GM19099 (cell line): ENCODE results near the gene CELSR1.

ENCODE experiments used
- POLR2A ChIP-seq: IDR thresholded peaks from 3 replicates; pipeline ENCODE4 v1.6.1; 2011; ENCODE audit warnings: low read depth; ENCODE audit not compliant: insufficient read length; ENCODE audit errors: extremely low read depth

The CELSR1 gene

DNA sequence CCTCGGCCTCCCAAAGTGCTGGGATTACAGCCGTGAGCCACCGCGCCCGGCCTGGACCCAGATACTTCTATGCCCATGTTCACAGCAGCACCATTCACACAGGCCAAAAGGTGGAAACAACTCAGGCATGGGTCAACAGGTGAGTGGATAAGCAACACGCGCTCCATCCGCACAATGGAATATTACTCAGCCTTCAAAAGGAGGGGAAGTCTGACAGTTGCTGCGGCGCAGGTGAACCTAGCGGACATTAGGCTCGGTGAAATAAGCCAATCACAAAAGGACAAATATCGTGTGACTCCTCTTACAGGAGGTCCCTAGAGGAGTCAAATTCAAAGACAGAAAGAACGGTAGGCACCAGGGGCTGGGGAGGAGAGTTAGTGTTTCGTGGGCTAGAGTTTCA lies 154.9 kb downstream of the CELSR1 start:
- TF ChIP-seq POLR2A = no peak

DNA sequence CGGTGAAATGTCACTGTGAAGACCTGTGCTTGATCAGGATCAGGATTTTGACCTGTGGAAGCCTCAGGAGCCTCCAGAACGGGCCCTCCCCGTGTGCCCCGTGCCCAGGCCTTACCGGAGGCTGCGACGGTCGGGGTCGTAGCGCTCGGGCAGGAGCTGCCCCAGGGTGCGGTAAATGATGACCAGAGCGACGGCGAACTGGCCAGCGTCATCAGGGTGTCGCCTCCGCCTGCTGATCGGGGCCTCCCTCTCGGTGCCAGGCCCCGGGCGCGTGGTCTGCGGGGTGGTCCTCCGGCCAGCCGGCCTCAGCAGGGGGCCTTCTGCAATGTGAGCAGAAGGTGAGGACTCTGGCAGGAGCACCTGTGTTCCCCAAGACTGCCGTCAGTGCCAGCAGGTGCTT lies 155.7 kb downstream of the CELSR1 start:
- TF ChIP-seq POLR2A = no peak

DNA sequence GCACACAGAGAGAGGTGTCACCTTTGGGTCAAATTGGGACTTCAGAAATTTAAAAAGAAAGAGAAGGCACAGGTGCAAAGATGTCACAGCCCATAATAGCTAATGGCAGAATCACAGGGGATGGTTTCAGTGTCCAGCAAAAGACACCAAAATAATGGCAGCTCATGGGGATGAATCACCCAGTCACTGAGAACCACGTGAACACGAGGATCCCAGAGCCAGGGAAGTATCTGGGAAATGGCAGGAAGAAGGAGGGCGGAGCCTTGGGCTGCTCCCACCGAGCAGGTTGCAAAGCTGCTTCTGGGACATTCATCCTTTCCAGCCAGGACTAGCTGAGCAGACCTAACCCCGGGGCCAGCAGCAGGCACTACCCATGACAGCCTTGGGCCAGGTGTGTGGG lies 156.3 kb downstream of the CELSR1 start:
- TF ChIP-seq POLR2A = no peak

DNA sequence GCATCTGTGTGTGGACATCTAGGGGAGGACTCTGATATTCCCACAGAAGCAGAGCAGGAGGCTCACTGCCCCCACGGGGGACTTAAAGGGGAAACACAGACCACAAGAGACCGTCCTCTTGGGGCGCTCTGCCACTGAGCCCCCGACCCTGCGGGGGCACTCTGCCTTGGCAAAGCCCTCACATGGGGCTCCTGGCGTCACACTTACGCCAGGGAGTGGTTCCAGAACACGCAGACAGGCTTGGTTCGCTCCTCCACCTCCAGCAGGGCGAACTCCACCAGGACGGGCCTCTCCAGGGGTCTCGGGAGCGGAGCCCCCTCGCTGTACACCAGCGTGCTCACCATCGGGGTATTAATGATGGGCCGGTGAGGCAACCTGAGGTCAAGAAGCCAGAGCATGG lies 156.8 kb downstream of the CELSR1 start:
- no peak for TF ChIP-seq POLR2A

DNA sequence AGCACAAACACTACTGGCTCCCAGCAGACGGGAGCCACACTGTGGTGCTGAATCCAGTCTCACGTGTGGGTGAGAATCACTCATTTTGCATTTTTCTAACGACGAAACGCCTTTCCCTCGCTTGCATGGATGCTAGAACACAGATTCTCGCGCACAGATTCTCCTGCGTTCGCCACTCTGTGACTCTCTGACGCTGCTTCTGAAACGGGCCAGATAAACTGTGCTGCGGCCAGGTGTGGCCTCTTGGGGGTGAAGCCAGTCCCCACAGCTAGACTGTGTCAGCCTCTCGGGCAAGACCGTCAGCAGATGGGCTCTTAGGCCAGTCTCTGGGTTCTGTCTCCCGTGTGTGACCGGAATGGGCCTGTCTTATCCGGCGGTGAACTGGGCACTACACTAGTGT lies 157.4 kb downstream of the CELSR1 start:
- TF ChIP-seq POLR2A = no peak

GRCh38 chr22:46379066-46379930 lies 158.1 kb downstream of the CELSR1 start:
- no peak for TF ChIP-seq POLR2A

DNA sequence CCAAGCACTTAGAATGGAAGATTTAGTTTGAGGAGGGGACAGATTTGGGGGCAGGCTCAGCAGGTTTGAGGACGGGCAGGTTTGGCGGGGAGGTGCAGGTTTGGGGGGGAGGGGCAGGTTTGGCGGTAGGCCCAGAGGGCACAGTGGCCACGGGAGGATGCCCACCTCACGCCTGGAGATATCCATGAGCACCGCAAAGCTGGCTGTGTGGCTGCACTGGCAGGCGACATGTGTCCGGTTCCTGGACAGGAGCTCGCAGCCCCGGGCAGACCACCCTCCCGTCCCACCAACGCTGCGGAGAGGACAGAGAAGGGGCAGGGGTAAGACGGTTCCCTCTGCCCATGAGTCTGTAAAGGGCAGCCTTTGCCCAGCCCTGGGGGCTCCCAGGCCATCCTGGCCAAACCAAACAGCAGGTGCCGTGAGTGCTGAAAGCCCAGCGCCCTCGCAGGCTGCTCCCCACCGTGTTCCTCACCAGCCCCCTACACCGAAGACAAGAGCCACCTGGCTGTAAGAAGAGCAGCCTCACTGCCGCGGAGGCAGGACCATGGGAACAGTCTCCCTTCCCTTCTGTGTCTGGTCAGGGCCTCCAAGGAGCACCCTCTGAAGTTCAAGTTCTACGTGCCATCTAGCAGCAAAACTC lies 158.9 kb downstream of the CELSR1 start:
- TF ChIP-seq POLR2A = no peak

DNA sequence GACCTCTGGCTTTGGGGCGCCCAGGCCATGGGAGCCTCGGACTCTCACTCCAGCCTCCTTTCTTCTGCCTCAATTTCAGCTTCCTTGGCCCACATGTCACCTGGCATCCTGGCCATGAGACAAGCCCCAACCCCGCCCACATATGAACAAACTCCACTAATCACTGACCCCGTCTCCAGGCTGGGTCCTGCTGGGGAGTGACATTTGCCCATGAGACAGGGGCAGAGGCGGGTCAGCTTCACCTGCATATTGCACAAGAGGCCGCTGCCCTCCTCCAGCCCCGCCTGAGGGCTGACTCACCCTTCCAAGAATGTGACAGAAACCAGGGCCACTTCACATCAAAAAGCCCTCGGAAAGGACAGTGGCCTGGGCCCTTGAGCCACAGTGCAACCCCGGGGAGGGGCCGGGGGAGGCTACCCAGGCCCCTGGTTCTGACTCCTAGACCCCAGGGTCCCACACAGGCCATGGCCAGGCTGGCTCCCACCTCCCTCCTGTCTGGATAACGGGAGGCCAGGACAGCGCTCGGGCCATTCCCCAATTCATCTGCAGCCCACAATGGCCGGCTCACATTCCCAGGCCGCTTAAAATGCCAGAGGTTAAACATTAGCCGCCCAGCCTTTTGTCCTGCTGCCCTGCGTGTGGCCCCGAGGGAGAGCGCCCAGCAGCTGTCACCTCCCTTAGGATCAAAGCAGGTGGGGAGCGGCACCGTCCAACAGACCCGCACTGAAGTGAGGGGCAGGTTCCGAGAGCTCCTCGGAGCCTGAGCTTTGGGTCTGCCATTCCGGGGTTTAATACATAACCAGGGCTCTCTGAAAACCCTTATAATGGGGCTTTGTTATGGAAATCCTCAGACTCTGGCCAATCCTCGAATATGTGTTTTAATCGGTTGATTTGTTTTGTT lies 159.6 kb downstream of the CELSR1 start:
- TF ChIP-seq POLR2A = no peak

- TF ChIP-seq POLR2A = no peak
Measured at GRCh38 chr22:46376908-46377524, 160.4 kb downstream of the CELSR1 start.

GRCh38 chr22:46376111-46376510 lies 161.3 kb downstream of the CELSR1 start:
- TF ChIP-seq POLR2A = no peak

DNA sequence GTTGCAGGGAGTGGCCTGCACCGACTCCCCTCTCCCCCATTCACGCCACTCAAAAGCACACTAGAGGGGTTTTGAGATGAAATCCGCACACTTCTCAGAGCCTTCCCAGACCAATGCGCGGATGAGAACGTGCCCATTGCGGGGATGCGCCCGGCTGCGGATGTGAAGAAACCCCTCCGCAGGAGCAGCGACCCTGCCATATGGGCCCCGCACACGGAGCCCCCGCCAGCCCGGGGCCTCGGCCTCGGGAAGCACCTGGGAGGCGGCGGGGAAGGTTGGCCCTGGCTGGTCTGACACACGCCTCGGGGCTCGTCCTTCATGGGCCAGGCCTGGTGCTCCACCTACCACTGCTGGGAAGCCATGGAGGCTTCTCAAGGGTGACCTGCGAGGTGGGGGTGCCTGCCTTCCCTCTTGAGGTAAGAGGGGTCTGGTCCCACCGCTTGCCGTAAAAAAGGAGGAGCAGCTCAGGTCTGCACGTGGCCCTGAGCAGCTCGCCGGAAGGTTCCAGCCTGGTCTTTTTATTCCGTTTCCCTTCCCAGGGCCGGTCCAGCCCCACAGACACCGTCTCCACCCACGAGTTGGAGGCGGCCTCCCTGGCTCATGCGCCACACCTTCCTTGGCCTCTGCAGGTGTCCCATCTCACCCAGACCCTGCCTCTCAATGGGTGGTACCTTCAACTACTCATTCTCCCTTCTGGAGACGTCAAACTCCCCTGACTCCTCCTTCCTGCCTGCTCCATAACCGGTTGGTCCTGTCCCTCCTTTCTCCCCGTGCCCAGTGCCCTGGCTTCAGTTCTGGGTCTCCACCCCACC lies 162.6 kb downstream of the CELSR1 start:
- TF ChIP-seq POLR2A = no peak

GRCh38 chr22:46373921-46374662 lies 163.3 kb downstream of the CELSR1 start:
- TF ChIP-seq POLR2A = no peak

DNA sequence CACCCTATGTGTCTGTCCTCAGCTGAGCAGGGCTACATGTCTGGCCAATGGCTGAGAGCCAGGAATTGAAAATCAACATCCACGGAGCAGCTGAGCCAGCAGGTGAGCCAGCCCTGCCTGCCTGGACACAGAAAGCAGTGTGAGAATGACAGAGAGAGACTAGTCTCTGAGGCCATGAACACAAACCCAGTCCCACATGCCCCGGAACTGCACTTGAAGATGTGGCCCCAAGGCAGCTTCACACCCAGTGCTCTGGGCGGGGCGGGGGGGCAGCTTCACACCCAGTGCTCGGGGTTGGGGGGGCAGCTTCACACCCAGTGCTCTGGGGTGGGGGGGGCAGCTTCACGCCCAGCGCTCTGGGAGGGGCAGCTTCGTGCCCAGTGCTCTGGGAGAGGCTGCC lies 164.3 kb downstream of the CELSR1 start:
- no peak for TF ChIP-seq POLR2A
